Measurements from ENCODE around the gene AWAT1.

DNA sequence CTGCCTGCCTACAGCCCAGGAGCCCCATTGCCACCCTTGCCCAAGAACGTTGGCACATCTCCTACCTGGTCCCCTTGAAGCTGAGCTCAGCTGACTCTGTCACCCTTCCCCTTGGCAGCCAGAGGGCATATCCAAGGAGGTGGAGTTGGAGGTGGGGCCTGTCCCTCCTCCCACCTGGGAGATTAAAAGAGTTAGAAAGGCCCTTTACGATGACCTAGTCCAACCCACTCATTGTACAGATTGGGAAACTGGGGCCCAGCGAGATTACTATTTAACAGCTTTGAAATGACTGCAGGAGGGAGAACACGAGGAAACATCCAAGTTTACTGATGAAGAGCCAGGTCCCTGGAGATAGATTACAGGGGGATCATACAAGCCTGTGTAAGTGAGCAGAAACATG is 25.6 kb downstream of the AWAT1 start, which contains the start of gene P2RY4:
- TF ChIP-seq, protein P1, sequence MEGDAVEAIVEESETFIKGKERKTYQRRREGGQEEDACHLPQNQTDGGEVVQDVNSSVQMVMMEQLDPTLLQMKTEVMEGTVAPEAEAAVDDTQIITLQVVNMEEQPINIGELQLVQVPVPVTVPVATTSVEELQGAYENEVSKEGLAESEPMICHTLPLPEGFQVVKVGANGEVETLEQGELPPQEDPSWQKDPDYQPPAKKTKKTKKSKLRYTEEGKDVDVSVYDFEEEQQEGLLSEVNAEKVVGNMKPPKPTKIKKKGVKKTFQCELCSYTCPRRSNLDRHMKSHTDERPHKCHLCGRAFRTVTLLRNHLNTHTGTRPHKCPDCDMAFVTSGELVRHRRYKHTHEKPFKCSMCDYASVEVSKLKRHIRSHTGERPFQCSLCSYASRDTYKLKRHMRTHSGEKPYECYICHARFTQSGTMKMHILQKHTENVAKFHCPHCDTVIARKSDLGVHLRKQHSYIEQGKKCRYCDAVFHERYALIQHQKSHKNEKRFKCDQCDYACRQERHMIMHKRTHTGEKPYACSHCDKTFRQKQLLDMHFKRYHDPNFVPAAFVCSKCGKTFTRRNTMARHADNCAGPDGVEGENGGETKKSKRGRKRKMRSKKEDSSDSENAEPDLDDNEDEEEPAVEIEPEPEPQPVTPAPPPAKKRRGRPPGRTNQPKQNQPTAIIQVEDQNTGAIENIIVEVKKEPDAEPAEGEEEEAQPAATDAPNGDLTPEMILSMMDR (IDR thresholded peaks at IDR 0.05; ENCODE audit: low read depth, low read length, missing input control): no peak
- TF ChIP-seq EGR1 (IDR thresholded peaks at IDR 0.05; ENCODE audit: low read depth in 2 of 2) (no peak), RAD21 (IDR thresholded peaks at IDR 0.05) (no peak), TAF1 (conservative IDR thresholded peaks at IDR 0.05) (no peak), NR2F2 (IDR thresholded peaks at IDR 0.05) (no peak), GABPA (IDR thresholded peaks at IDR 0.05 in 1 of 2, conservative IDR thresholded peaks at IDR 0.05 in 1 of 2) (no peak), RXRA (IDR thresholded peaks at IDR 0.05) (no peak), SP1 (IDR thresholded peaks at IDR 0.05) (no peak), YY1 (IDR thresholded peaks at IDR 0.05) (no peak), JUND (IDR thresholded peaks at IDR 0.05) (no peak)
- TF ChIP-seq, protein P2, sequence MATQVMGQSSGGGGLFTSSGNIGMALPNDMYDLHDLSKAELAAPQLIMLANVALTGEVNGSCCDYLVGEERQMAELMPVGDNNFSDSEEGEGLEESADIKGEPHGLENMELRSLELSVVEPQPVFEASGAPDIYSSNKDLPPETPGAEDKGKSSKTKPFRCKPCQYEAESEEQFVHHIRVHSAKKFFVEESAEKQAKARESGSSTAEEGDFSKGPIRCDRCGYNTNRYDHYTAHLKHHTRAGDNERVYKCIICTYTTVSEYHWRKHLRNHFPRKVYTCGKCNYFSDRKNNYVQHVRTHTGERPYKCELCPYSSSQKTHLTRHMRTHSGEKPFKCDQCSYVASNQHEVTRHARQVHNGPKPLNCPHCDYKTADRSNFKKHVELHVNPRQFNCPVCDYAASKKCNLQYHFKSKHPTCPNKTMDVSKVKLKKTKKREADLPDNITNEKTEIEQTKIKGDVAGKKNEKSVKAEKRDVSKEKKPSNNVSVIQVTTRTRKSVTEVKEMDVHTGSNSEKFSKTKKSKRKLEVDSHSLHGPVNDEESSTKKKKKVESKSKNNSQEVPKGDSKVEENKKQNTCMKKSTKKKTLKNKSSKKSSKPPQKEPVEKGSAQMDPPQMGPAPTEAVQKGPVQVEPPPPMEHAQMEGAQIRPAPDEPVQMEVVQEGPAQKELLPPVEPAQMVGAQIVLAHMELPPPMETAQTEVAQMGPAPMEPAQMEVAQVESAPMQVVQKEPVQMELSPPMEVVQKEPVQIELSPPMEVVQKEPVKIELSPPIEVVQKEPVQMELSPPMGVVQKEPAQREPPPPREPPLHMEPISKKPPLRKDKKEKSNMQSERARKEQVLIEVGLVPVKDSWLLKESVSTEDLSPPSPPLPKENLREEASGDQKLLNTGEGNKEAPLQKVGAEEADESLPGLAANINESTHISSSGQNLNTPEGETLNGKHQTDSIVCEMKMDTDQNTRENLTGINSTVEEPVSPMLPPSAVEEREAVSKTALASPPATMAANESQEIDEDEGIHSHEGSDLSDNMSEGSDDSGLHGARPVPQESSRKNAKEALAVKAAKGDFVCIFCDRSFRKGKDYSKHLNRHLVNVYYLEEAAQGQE (IDR thresholded peaks at IDR 0.05): no peak
- TF ChIP-seq, protein P3, sequence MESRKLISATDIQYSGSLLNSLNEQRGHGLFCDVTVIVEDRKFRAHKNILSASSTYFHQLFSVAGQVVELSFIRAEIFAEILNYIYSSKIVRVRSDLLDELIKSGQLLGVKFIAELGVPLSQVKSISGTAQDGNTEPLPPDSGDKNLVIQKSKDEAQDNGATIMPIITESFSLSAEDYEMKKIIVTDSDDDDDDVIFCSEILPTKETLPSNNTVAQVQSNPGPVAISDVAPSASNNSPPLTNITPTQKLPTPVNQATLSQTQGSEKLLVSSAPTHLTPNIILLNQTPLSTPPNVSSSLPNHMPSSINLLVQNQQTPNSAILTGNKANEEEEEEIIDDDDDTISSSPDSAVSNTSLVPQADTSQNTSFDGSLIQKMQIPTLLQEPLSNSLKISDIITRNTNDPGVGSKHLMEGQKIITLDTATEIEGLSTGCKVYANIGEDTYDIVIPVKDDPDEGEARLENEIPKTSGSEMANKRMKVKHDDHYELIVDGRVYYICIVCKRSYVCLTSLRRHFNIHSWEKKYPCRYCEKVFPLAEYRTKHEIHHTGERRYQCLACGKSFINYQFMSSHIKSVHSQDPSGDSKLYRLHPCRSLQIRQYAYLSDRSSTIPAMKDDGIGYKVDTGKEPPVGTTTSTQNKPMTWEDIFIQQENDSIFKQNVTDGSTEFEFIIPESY (IDR thresholded peaks at IDR 0.05): no peak
- TF ChIP-seq, protein P4, sequence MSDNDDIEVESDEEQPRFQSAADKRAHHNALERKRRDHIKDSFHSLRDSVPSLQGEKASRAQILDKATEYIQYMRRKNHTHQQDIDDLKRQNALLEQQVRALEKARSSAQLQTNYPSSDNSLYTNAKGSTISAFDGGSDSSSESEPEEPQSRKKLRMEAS (IDR thresholded peaks at IDR 0.05): no peak
- TF ChIP-seq, protein P5, sequence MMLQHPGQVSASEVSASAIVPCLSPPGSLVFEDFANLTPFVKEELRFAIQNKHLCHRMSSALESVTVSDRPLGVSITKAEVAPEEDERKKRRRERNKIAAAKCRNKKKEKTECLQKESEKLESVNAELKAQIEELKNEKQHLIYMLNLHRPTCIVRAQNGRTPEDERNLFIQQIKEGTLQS (IDR thresholded peaks at IDR 0.05): no peak

Measured in liver (tissue), 3 donors.